Omental fat pad (tissue), 4 donors: ENCODE measurements around the gene UBR2. TPM values are rescaled to one million over a fixed set of nuclear protein-coding genes. Genes with fewer than 3 reads are reported as not detected.

Experiments
- ATAC-seq: fragments of 150-250 bp; one replicate; pipeline ENCODE4 v1.9.1; 2016; ENCODE audit warnings: mild to moderate bottlenecking, moderate library complexity; ENCODE audit not compliant: low FRiP score
- DNase-seq: peaks from one replicate; pipeline ENCODE4 v3.0.0-alpha.2; 2019; ENCODE audit warnings: low spot score
- CTCF ChIP-seq, 3 donors: fragments of 450-650 bp; IDR thresholded peaks; one replicate each; pipeline ENCODE4 v1.5.1; 2016 to 2017; ENCODE audit warnings: antibody characterized with exemption in 3 of 3, mild to moderate bottlenecking in 3 of 3, moderate library complexity in 2 of 3
- total RNA-seq, 4 donors: library from RNA; depleted of rRNA; stranded (reverse); fragments of >200 nt; gene quantifications; one replicate each; pipeline ENCODE4 v1.1.0, GENCODE V29; 2016

The UBR2 gene
- total RNA-seq, 4 donors from 2014 or later: 20.8 to 42.9 (median 26.6) TPM

DNA sequence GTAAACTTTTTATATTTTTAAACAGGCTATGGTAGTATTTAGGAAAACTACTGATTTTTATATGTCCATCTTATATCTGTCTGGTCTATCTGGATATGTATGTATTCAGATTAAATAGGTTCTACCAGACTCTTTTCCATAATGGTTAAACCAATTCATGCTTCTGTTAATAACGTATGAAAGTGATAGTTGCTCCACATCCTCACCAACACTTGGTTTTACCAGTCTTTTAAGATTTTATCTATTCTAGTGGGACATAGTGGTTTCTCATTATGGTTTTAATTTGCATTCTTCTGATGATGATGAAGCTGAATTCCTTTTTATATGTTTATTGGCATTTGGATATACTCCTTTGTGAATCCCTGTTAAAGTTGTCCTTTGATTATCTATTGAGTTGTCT, 56.1 kb downstream of the UBR2 start:
- TF ChIP-seq CTCF (IDR thresholded peaks at IDR 0.05): no peak
- DNase-seq: no peak
- no peak for ATAC-seq

DNA sequence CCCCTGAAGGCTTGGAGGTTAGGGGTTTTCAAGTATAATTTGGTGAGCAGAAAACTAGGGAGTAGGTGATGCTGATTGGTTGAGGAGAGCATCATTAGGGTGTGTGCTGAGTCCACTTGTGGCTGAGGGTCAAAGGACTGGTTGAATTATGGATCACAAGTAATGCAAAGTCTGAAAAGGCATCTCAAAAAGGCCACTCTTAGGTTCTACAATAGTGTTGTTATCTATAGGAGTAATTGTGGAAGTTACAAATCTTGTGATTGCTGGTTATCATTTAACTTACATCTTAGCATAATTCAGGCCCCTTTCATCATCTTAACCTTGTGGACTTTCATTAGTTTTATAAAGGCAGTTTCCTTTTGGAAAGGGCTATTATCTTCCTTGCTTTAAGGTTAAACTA, 60.8 kb downstream of the UBR2 start:
- ATAC-seq (no peak), DNase-seq (no peak)
- TF ChIP-seq CTCF (IDR thresholded peaks at IDR 0.05): no peak

- TF ChIP-seq CTCF (IDR thresholded peaks at IDR 0.05): no peak
- ATAC-seq (no peak), DNase-seq (no peak)
These were observed 63.2 kb downstream of the UBR2 start for GRCh38 chr6:42627044-42627443.

GRCh38 chr6:42627674-42628073, 63.8 kb downstream of the UBR2 start:
- no peak for TF ChIP-seq CTCF (IDR thresholded peaks at IDR 0.05)
- DNase-seq (no peak), ATAC-seq (no peak)

GRCh38 chr6:42628604-42629003, 64.8 kb downstream of the UBR2 start:
- ATAC-seq: no peak
- TF ChIP-seq CTCF (IDR thresholded peaks at IDR 0.05): no peak
- no peak for DNase-seq

- ATAC-seq (no peak), DNase-seq (no peak)
- TF ChIP-seq CTCF (IDR thresholded peaks at IDR 0.05): no peak
These were observed 66.0 kb downstream of the UBR2 start for GRCh38 chr6:42629845-42630244.

- DNase-seq: no peak
- no peak for ATAC-seq
- no peak for TF ChIP-seq CTCF (IDR thresholded peaks at IDR 0.05)
These were observed 73.9 kb downstream of the UBR2 start for GRCh38 chr6:42637681-42638080.
